Caki2 (cell line): ENCODE results near the gene GLB1L2. TPM values are rescaled to one million over a fixed set of nuclear protein-coding genes. Genes with fewer than 3 reads are reported as not detected.

ENCODE experiments used
- DNase-seq: peaks from one replicate; pipeline ENCODE4 v3.0.0-alpha.2; 2015; ENCODE audit warnings: low read depth
- in situ Hi-C: cut with HindIII; loops from 2 replicates; pipeline ENCODE4 v1.10.0; 2016; ENCODE audit warnings: low sequenced_read_pairs, low pct_unique_long_range_greater_than_20kb, mixed read lengths
- total RNA-seq: library from RNA; depleted of rRNA; stranded (reverse); fragments of >200 nt; shearing (Covaris generic); gene quantifications from 2 replicates; pipeline ENCODE4 v1.2.3, GENCODE V29; 2014; ENCODE audit warnings: low replicate concordance

The GLB1L2 gene
- total RNA-seq, 1 experiment from 2014 or later = 1.9 TPM

- in situ Hi-C loops = no loop called here
Observed at GRCh38 chr11:134390706-134391569, 59.1 kb downstream of the GLB1L2 start.

GRCh38 chr11:134391656-134392055 is 59.9 kb downstream of the GLB1L2 start:
- no peak for DNase-seq
- in situ Hi-C loops = no loop called here

More at GRCh38 chr11:134390706-134391569, 59.1 kb downstream of the GLB1L2 start:
- no peak for DNase-seq

- DNase-seq = no peak
- in situ Hi-C loops = no loop called here
Observed at GRCh38 chr11:134392953-134393615, 61.3 kb downstream of the GLB1L2 start.

- no peak for DNase-seq
- in situ Hi-C loops = no loop called here
Observed at GRCh38 chr11:134393638-134394037, 61.9 kb downstream of the GLB1L2 start.

- in situ Hi-C loops = no loop called here
- DNase-seq = no peak
Observed at GRCh38 chr11:134394311-134394710, 62.5 kb downstream of the GLB1L2 start.

- in situ Hi-C loops = no loop called here
- DNase-seq = no peak
Observed at GRCh38 chr11:134395002-134395401, 63.2 kb downstream of the GLB1L2 start.

GRCh38 chr11:134397304-134398078 is 65.7 kb downstream of the GLB1L2 start:
- DNase-seq = no peak
- in situ Hi-C loops = no loop called here

- DNase-seq = no peak
- in situ Hi-C loops = no loop called here
Observed at GRCh38 chr11:134398079-134398444, 66.3 kb downstream of the GLB1L2 start.

- no peak for DNase-seq
- in situ Hi-C loops = no loop called here
Observed at GRCh38 chr11:134398644-134399292, 67.0 kb downstream of the GLB1L2 start.

GRCh38 chr11:134399293-134399654 is 67.5 kb downstream of the GLB1L2 start:
- in situ Hi-C loops = no loop called here
- DNase-seq = no peak

GRCh38 chr11:134399996-134400395 is 68.2 kb downstream of the GLB1L2 start:
- DNase-seq = no peak
- in situ Hi-C loops = no loop called here

GRCh38 chr11:134401825-134402809 is 70.3 kb downstream of the GLB1L2 start:
- DNase-seq = no peak
- in situ Hi-C loops = no loop called here

GRCh38 chr11:134402910-134403309 is 71.1 kb downstream of the GLB1L2 start:
- no peak for DNase-seq
- in situ Hi-C loops = no loop called here

GRCh38 chr11:134404575-134405341 is 73.0 kb downstream of the GLB1L2 start:
- in situ Hi-C loops = no loop called here
- DNase-seq = no peak

GRCh38 chr11:134405436-134405835 is 73.6 kb downstream of the GLB1L2 start:
- DNase-seq = no peak
- in situ Hi-C loops = no loop called here

GRCh38 chr11:134405841-134406240 is 74.1 kb downstream of the GLB1L2 start:
- DNase-seq = no peak
- in situ Hi-C loops = no loop called here
